NCI-H1105 treated with DMSO at 0.1 percent for 48 hours (cell line): ENCODE measurements around the gene SLC38A10.

Experiments used
- DNase-seq: peaks from one replicate; lab custom pipeline; 2025; lab: John Stamatoyannopoulos, UW

Gene SLC38A10

GRCh38 chr17:81331527-81332043 lies 36.5 kb upstream of the SLC38A10 start:
- DNase-seq = no peak

GRCh38 chr17:81330884-81331245 lies 35.8 kb upstream of the SLC38A10 start:
- DNase-seq = no peak

GRCh38 chr17:81329927-81330883 lies 35.1 kb upstream of the SLC38A10 start:
- no peak for DNase-seq

- no peak for DNase-seq
These were observed 34.1 kb upstream of the SLC38A10 start for GRCh38 chr17:81328978-81329926.

GRCh38 chr17:81328489-81328888 lies 33.4 kb upstream of the SLC38A10 start:
- DNase-seq = no peak

- no peak for DNase-seq
These were observed 30.7 kb upstream of the SLC38A10 start for GRCh38 chr17:81325714-81326358.

- no peak for DNase-seq
These were observed 30.0 kb upstream of the SLC38A10 start for GRCh38 chr17:81324851-81325713.

GRCh38 chr17:81324177-81324850 lies 29.2 kb upstream of the SLC38A10 start:
- DNase-seq = no peak

GRCh38 chr17:81323411-81323868 lies 28.3 kb upstream of the SLC38A10 start:
- no peak for DNase-seq

GRCh38 chr17:81323083-81323369 lies 27.9 kb upstream of the SLC38A10 start:
- no peak for DNase-seq

- no peak for DNase-seq
These were observed 27.4 kb upstream of the SLC38A10 start for GRCh38 chr17:81322271-81323082.

GRCh38 chr17:81317961-81318605 lies 23.0 kb upstream of the SLC38A10 start:
- DNase-seq = no peak

GRCh38 chr17:81317530-81317821 lies 22.4 kb upstream of the SLC38A10 start:
- DNase-seq = no peak

GRCh38 chr17:81315885-81316391 lies 20.8 kb upstream of the SLC38A10 start:
- no peak for DNase-seq

GRCh38 chr17:81315129-81315884 lies 20.2 kb upstream of the SLC38A10 start:
- no peak for DNase-seq

GRCh38 chr17:81314398-81315081 lies 19.4 kb upstream of the SLC38A10 start:
- no peak for DNase-seq

GRCh38 chr17:81313776-81314397 lies 18.8 kb upstream of the SLC38A10 start:
- DNase-seq = no peak
